ENCODE results near the gene PTGES2.

PTGES2 gene

DNA sequence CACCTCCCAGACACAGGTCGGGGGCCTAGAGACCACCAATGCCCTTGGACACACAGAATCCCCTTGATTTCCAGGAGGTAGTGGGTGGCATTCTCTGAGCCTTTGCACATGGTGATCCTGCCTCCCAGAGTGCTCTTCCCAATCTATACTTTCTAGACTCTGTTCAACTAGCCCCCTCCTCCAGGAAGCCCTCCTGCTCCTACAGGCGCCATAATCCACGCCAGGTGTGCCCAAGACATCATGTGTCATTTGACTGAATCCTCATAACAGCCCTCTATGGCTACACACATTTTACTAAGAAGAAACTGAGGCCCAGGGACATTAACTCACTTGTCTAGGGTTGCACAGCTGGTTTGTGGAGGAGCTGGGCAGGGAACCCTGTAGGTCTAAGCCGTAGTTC is 39.7 kb upstream of the PTGES2 start:
- TF ChIP-seq, protein P1, sequence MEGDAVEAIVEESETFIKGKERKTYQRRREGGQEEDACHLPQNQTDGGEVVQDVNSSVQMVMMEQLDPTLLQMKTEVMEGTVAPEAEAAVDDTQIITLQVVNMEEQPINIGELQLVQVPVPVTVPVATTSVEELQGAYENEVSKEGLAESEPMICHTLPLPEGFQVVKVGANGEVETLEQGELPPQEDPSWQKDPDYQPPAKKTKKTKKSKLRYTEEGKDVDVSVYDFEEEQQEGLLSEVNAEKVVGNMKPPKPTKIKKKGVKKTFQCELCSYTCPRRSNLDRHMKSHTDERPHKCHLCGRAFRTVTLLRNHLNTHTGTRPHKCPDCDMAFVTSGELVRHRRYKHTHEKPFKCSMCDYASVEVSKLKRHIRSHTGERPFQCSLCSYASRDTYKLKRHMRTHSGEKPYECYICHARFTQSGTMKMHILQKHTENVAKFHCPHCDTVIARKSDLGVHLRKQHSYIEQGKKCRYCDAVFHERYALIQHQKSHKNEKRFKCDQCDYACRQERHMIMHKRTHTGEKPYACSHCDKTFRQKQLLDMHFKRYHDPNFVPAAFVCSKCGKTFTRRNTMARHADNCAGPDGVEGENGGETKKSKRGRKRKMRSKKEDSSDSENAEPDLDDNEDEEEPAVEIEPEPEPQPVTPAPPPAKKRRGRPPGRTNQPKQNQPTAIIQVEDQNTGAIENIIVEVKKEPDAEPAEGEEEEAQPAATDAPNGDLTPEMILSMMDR (conservative IDR thresholded peaks at IDR 0.05), result no peak
- TF ChIP-seq ZFX (IDR thresholded peaks at IDR 0.05), result no peak
- H3K27ac ChIP-seq, result no peak overlapping the region

DNA sequence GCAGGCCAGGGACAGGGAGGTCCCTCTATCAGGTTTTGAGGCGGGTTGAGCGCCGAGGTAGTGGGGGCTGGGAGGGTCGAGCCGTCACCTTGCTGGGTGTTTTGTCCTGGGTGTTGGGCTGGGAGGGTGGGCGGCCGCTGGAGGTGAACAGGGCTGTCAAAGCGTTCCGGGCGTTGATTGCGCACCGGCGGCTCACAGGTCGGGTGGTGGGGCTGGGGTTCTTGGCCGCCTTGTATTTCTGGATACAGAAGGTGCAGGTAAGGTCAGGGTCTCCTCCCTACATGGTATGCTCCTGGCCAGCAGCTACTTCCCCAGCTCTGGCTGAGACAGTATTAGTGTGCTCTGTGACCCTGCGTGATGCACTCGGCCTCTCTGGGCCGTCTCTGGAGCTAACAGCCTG is 38.6 kb upstream of the PTGES2 start:
- no peak for TF ChIP-seq ZFX (IDR thresholded peaks at IDR 0.05)
- TF ChIP-seq, protein P1 (conservative IDR thresholded peaks at IDR 0.05), result no peak
- H3K27ac ChIP-seq, result no peak overlapping the region

DNA sequence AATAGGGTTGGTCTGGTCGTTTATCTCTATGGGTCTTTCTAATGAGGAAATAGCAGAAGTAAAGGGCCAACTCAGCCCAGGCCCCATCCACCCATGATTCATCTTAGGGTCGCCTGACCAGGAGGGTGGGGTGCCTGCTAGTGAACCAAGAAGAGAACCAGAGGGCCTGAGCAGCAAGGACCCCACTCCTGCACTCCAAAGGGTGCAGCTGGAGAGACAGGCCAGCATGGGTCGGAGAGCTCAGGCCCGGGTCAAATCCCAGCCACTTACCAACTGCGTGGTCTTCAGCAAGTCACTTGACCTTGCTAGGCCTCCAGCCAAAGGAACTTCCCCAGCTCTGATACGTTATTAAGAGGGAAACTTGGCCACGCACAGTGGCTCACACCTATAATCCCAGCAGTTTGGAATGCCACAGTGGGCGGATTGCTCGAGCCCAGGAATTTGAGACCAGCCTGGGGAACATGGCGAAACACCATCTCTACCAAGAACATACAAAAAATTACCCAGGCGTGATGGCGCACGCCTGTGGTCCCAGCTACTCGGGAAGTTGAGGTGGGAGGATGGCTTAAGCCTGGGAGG is 36.9 kb upstream of the PTGES2 start:
- TF ChIP-seq ZFX (IDR thresholded peaks at IDR 0.05), result no peak
- TF ChIP-seq, protein P1 (conservative IDR thresholded peaks at IDR 0.05), result no peak
- H3K27ac ChIP-seq, result no peak overlapping the region

DNA sequence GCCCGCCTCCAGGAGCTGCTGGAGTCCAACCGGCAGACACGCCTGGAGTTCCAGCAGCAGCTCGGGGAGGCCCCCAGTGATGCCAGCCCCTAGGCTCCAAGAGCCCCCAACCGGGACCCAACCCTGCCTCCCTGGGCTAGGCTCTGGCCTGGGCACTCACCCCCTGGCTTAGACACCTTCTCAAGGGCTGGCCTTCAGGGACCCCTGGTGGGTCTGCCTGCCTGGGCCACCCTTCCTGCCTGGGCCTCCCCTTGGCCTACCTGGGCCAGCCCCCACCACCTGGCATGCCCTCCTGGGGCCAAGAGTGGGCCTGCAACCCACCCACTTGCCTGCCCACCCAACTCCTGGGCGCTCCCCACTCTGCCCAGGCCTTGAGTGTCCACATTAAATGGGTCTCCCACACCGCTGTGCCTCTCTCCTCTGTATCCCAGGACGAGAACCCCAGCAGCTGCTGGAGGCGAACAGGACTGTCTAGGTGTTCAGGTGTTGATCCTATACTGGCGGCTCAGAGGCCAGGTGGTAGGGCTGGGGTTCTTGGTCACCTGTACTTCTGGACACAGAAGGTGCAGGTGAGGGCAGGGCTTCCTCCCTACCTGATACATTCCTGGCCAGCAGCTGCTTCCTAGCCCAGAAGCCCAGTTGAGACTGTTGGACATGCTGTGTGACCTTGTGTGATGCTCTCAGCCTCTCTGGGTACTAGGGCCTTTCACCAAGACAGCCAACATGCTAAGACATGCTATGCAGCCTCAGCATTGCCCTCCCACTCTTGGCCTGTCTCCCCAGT is 36.2 kb upstream of the PTGES2 start:
- TF ChIP-seq, protein P1 (conservative IDR thresholded peaks at IDR 0.05), result no peak
- no peak for TF ChIP-seq ZFX (IDR thresholded peaks at IDR 0.05)
- H3K27ac ChIP-seq, result no peak overlapping the region

DNA sequence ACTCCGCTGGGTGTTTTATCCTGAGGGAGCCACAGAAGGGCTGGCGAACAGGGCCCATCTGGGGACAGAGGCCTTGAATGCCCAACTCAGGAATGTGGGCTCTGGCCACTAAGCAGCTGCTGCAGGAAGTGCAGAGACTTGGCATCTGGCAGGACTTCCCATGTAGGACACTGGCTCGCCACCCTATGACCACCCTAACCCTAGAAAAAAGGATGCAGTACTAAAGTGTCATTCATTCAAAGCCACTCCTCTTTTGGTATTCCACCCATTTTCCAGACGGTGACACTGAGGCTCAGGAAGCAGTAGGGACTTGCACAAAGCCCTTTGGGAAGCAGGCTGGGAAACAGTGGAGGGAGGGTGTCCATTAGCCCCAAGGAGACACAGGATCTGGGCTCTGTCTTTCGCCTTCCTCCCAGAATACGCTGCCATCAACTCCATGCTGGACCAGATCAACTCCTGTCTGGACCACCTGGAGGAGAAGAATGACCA is 35.5 kb upstream of the PTGES2 start:
- TF ChIP-seq ZFX (IDR thresholded peaks at IDR 0.05), result no peak
- TF ChIP-seq, protein P1 (conservative IDR thresholded peaks at IDR 0.05), result no peak
- no peak overlapping the region for H3K27ac ChIP-seq

DNA sequence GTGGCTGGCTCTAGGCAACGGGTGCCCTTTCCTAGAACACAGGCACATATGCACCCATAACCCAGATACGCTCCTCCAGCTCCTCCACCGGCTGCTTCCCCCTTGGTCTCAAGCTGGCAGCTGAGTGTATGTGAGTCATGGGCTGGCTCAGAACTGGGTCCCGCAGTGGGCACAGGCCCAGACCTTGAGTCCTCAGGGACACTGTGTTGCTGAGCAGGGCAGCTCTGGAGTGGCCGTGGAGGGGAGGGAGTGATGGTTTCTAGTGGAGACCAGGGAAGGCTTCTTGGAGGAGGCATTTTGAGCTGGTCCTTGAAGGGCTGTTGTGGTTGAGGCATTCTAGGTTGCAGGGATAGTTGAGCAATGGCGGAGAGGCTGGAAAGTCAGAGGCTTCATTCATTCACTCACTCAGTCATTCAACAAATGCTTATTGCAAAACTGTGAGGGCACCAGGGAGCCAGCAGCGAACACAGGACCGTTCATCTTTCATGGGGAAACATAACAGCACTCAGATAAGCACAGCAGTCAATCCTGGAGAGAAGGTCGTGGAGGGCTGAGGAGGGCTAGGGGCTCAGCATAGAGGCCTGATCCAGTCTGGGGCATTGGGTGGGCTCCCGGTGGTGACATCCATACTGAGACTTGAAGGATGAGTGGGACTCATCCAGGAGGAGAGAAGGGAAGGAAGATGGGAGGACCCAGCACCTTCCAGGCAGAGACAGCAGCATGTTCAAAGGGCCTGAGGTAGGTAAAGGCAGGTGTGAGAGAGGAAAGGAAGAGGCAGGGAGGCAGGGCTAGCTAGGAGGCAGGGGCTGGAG is 34.9 kb upstream of the PTGES2 start:
- TF ChIP-seq, protein P1 (conservative IDR thresholded peaks at IDR 0.05), result no peak
- TF ChIP-seq ZFX (IDR thresholded peaks at IDR 0.05), result no peak
- H3K27ac ChIP-seq, result no peak overlapping the region
